Astrocyte of the cerebellum (primary cell): ENCODE measurements around the gene SEPTIN1.
A peak's percentile ranks its signal among the peaks of the same experiment; 100 is the strongest.
"Not testable (repeated sequence)": the region's sequence is repeated elsewhere in the genome, so short reads cannot be mapped to it uniquely, and the experiment has no call there.

Experiments used
- DNase-seq: peaks from one replicate; pipeline ENCODE4 v3.0.0-alpha.2; 2011; ENCODE audit warnings: low read depth
- H3K4me3 ChIP-seq: 2 replicates; pipeline ENCODE4 v1.5.1; 2011; ENCODE audit warnings: mild to moderate bottlenecking, low read depth, low read length, moderate library complexity
- CTCF ChIP-seq: IDR thresholded peaks from 2 replicates; pipeline ENCODE4 v1.5.1; 2012; ENCODE audit warnings: low read length, low read depth, moderate library complexity, mild to moderate bottlenecking; ENCODE audit errors: missing control alignments
- in situ Hi-C: cut with HindIII; loops from 2 replicates; pipeline ENCODE4 v1.10.0; 2017; ENCODE audit warnings: low sequenced_read_pairs

The SEPTIN1 gene

GRCh38 chr16:30340621-30341020 lies 41.7 kb downstream of the SEPTIN1 start:
- in situ Hi-C loops, result no loop called here
- H3K4me3 ChIP-seq, result no peak overlapping the region
- DNase-seq, result no peak
- no peak for TF ChIP-seq CTCF

- DNase-seq, H3K4me3 ChIP-seq, in situ Hi-C loops: not testable (repeated sequence)
These were observed 43.6 kb downstream of the SEPTIN1 start for GRCh38 chr16:30338715-30339114.

GRCh38 chr16:30337964-30338357 lies 44.4 kb downstream of the SEPTIN1 start:
- in situ Hi-C loops, DNase-seq, H3K4me3 ChIP-seq: not testable (repeated sequence)

- peak overlapping the region; percentile 61 for H3K4me3 ChIP-seq
- DNase-seq, result no peak
- no peak for TF ChIP-seq CTCF
- in situ Hi-C loops, result no loop called here
These were observed 46.5 kb downstream of the SEPTIN1 start for GRCh38 chr16:30335598-30336474.

- H3K4me3 ChIP-seq, result peak overlapping the region; percentile 61
- DNase-seq, in situ Hi-C loops: not testable (repeated sequence)
These were observed 47.2 kb downstream of the SEPTIN1 start for GRCh38 chr16:30335028-30335597.

- H3K4me3 ChIP-seq, result peak overlapping the region; percentile 61
- in situ Hi-C loops, DNase-seq: not testable (repeated sequence)
These were observed 47.8 kb downstream of the SEPTIN1 start for GRCh38 chr16:30334473-30334989.
